ENCODE results near the gene LRRC41.
"Not testable (repeated sequence)": the region's sequence is repeated elsewhere in the genome, so short reads cannot be mapped to it uniquely, and the experiment has no call there.

The LRRC41 gene

GRCh38 chr1:46303038-46303871, at the start of gene LRRC41, which contains the start of gene UQCRH:
LRRC41 (minus strand) TSS chr1:46303616; CDS start chr1:46303322, 294 bp downstream.
UQCRH (plus strand) TSS chr1:46303698; CDS start chr1:46303767, 69 bp downstream.
- peak; percentile 93 to 96 for DNase-seq

- DNase-seq, result no peak
These were observed 48.9 kb upstream of the LRRC41 start for GRCh38 chr1:46352363-46352762.

GRCh38 chr1:46345281-46345680, 41.9 kb upstream of the LRRC41 start:
- no peak for DNase-seq

- no peak for DNase-seq
These were observed 41.1 kb upstream of the LRRC41 start for GRCh38 chr1:46344481-46344880.

GRCh38 chr1:46343705-46344104, 40.3 kb upstream of the LRRC41 start:
- DNase-seq, result no peak

- no peak for DNase-seq
These were observed 39.9 kb upstream of the LRRC41 start for GRCh38 chr1:46343351-46343695.

- no peak for DNase-seq
These were observed 39.4 kb upstream of the LRRC41 start for GRCh38 chr1:46342677-46343350.

- peak; percentile 19 to 37 for DNase-seq
These were observed 38.8 kb upstream of the LRRC41 start for GRCh38 chr1:46342084-46342656.

- DNase-seq, result no peak
These were observed 38.0 kb upstream of the LRRC41 start for GRCh38 chr1:46341222-46342083.

- DNase-seq, result peak; percentile 89 to 90
These were observed 37.2 kb upstream of the LRRC41 start, which contains the start of gene NSUN4 for GRCh38 chr1:46340404-46341221. NSUN4 (plus strand) TSS chr1:46340807; CDS start chr1:46340827, 20 bp downstream.

GRCh38 chr1:46337409-46337808, 34.0 kb upstream of the LRRC41 start:
- DNase-seq, result not testable (repeated sequence)

GRCh38 chr1:46335081-46335480, 31.7 kb upstream of the LRRC41 start:
- DNase-seq, result no peak

- DNase-seq, result no peak
These were observed 30.6 kb upstream of the LRRC41 start for GRCh38 chr1:46334030-46334384.

GRCh38 chr1:46333300-46334029, 30.0 kb upstream of the LRRC41 start:
- peak in 1 of 2 donors; percentile 27 for DNase-seq

- not testable (repeated sequence) for DNase-seq
These were observed 28.5 kb upstream of the LRRC41 start for GRCh38 chr1:46331786-46332540.

- DNase-seq, result not testable (repeated sequence)
These were observed 27.0 kb upstream of the LRRC41 start for GRCh38 chr1:46330381-46330780.

GRCh38 chr1:46329807-46330206, 26.4 kb upstream of the LRRC41 start:
- not testable (repeated sequence) for DNase-seq

GRCh38 chr1:46328182-46328581, 24.8 kb upstream of the LRRC41 start:
- DNase-seq, result not testable (repeated sequence)

- not testable (repeated sequence) for DNase-seq
These were observed 22.1 kb upstream of the LRRC41 start for GRCh38 chr1:46325285-46326076.
